ENCODE data around the gene ZMYM2. TPM values are rescaled to one million over a fixed set of nuclear protein-coding genes. Genes with fewer than 3 reads are reported as not detected.

Gene ZMYM2
- total RNA-seq, 4 donors from 2014 or later = 100 to 154 (median 117) TPM

DNA sequence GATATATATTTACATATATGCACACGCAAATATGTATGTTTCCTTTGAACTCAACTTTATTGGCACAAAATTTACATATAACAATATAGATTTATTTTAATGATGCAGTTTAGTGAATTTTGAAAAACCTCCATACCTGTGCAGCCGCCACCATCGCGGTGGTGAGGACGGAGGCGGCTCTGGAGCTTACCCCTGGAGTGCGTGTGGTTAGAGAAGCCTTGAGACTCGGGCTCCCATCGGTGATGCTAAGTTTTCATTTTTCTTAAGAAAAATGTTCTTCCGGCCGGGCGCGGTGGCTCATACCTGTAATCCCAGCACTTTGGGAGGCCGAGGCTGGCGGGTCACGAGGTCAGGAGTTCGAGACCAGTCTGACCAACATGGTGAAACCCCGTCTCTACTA, 170.5 kb downstream of the ZMYM2 start:
- H3K27ac ChIP-seq = no peak overlapping the region
- 79 to 81% methylated on average over 18 of the region's 18 CpGs for WGBS, 2 donors
- H3K27me3 ChIP-seq = no peaks in the 10 kb centered on the region
- TF ChIP-seq, protein P1, sequence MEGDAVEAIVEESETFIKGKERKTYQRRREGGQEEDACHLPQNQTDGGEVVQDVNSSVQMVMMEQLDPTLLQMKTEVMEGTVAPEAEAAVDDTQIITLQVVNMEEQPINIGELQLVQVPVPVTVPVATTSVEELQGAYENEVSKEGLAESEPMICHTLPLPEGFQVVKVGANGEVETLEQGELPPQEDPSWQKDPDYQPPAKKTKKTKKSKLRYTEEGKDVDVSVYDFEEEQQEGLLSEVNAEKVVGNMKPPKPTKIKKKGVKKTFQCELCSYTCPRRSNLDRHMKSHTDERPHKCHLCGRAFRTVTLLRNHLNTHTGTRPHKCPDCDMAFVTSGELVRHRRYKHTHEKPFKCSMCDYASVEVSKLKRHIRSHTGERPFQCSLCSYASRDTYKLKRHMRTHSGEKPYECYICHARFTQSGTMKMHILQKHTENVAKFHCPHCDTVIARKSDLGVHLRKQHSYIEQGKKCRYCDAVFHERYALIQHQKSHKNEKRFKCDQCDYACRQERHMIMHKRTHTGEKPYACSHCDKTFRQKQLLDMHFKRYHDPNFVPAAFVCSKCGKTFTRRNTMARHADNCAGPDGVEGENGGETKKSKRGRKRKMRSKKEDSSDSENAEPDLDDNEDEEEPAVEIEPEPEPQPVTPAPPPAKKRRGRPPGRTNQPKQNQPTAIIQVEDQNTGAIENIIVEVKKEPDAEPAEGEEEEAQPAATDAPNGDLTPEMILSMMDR (IDR thresholded peaks at IDR 0.05) = no peak
- TF ChIP-seq POLR2A (IDR thresholded peaks at IDR 0.05) = no peak
- DNase-seq = no peak
- intact Hi-C loops (cut with DNase I) = no loop called here
- H3K36me3 ChIP-seq = no peaks in the 10 kb centered on the region
- peak overlapping the region in 1 of 3 donors; percentile 35 for H3K4me3 ChIP-seq (replicated peaks in 1 of 3)
- peaks cover 3 to 16% of the 10 kb centered on the region in 2 donors for H3K4me1 ChIP-seq
- H3K9me3 ChIP-seq = no peaks in the 10 kb centered on the region

DNA sequence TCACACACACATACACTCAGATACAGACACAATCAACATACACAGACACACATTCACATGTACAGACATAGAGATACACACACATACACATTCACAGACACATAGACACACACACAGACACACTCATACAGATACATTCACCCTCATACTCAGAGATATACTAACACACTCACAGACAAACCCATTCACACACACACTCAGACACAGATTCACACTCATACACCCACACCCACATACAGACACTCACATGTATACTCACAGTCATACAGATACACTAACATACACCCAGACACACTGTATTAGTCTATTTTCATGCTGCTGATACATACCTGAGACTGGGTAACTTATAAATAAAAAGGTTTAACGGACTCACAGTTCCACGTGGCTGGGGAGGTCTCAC, 171.5 kb downstream of the ZMYM2 start:
- intact Hi-C loops (cut with DNase I) = no loop called here

DNA sequence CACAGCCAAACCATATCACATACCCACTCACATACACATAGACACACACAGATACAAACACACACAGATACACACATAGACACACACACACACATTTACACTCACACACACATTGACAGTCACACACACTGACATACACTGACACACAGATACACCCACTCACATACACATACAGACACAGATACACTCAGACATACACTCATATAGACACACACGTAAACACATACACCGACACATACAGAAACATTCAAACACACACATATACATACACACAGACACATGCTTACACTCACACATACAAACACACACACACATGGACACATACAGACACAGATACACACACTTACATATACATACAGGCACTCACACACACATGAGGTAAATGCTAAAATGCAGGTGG, 172.1 kb downstream of the ZMYM2 start:
- H3K27ac ChIP-seq = peak overlapping the region in 1 of 3 donors; percentile 27
- no peaks in the 10 kb centered on the region for H3K27me3 ChIP-seq
- no peak for DNase-seq
- no peaks in the 10 kb centered on the region for H3K9me3 ChIP-seq
- no peak overlapping the region for H3K4me3 ChIP-seq (replicated peaks in 1 of 3)
- peaks cover 3 to 16% of the 10 kb centered on the region in 2 donors for H3K4me1 ChIP-seq
- TF ChIP-seq POLR2A (IDR thresholded peaks at IDR 0.05) = no peak
- TF ChIP-seq, protein P1 (IDR thresholded peaks at IDR 0.05) = no peak
- intact Hi-C loops (cut with DNase I) = no loop called here
- no peaks in the 10 kb centered on the region for H3K36me3 ChIP-seq
- 95 to 98% methylated on average over 2 of the region's 2 CpGs for WGBS, 2 donors

More for the DNA sequence above, 171.5 kb downstream of the ZMYM2 start:
- Histone ChIP-seq H3K9me3 (no peaks in the 10 kb centered on the region), H3K4me3 (replicated peaks in 1 of 3) (no peak overlapping the region), H3K27me3 (no peaks in the 10 kb centered on the region), H3K4me1 (peaks cover 3 to 16% of the 10 kb centered on the region in 2 donors), H3K27ac (no peak overlapping the region), H3K36me3 (no peaks in the 10 kb centered on the region)
- no peak for DNase-seq
- 88 to 91% methylated on average over 2 of the region's 2 CpGs for WGBS, 2 donors
- TF ChIP-seq POLR2A (IDR thresholded peaks at IDR 0.05) = no peak
- TF ChIP-seq, protein P1 (IDR thresholded peaks at IDR 0.05) = no peak

DNA sequence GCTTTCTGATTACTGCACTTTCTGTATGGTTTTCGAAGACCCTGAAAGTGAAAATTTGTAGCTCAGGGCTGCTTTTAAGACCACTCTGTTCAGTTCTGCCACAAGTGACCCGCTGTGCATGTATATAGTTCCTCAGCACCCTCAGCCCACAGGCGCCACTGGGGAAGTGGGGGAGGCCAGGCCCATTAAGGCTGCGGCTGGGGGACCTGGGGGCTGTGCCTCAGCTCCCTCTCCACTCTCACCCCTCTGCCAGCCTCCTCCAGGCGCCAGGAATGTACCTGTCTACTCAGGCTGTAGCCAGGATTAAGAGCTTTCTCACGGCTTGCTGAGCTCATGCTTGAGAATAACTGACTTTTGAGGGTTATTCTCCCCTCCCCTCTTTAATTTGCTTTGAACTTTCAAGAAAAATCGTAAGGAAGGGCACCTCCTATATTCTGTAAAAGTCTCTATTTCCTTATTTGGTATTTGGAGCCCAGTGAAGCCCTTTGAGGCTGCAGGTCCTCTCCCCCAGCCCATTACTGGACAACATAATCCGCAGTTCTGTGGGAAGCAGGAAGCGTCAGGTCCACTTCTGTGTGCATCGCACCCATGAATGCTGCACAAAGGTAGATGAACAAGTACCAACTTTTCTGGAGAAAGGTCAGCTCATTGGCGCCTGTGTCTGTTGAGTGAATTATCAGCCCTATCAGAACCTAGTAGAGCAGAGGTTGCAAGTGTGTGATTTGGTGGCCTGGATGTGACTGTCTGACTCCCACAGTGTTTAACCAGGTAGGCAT, 172.7 kb downstream of the ZMYM2 start:
- WGBS, 2 donors = 37 to 38% methylated on average over 11 of the region's 11 CpGs
- H3K9me3 ChIP-seq = no peaks in the 10 kb centered on the region
- intact Hi-C loops (cut with DNase I) = no loop called here
- H3K27me3 ChIP-seq = no peaks in the 10 kb centered on the region
- no peak overlapping the region for H3K4me3 ChIP-seq (replicated peaks in 1 of 3)
- H3K4me1 ChIP-seq = peaks cover 3 to 16% of the 10 kb centered on the region in 2 donors
- DNase-seq = peak; percentile 66 to 68
- peak overlapping the region in 2 of 3 donors; percentile 27 to 28 for H3K27ac ChIP-seq
- H3K36me3 ChIP-seq = no peaks in the 10 kb centered on the region
- no peak for TF ChIP-seq POLR2A (IDR thresholded peaks at IDR 0.05)
- TF ChIP-seq, protein P1 (IDR thresholded peaks at IDR 0.05) = no peak

DNA sequence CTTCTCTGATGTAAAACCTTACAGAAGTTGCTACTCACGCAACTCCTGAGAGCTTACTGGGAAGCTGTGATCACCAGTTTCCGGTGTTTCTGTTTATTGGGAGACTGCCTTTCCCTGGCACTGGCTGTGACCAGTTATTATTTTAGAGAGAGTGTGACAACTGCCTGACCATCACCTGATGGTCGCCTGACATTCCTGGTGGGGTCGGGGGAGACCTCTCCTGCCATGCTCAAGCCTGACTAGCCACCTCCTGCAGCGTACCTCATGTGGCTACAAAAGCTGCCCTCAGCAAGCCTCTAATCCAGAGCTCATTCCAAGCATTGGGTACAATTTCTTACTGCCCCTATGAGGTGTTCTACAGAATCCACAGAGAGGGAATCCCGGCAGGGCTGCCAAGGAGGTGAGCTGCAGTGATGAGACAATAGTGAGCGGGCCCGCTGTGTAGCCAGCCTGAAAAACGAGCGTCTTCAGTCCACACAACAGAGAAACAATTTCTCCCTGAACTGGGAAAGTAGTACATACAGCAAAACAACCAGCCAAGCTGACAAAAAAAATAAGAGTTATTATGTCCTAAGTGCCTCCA, 173.6 kb downstream of the ZMYM2 start:
- peak overlapping the region in 1 of 3 donors; percentile 27 for H3K27ac ChIP-seq
- TF ChIP-seq, protein P1 (IDR thresholded peaks at IDR 0.05) = no peak
- TF ChIP-seq POLR2A (IDR thresholded peaks at IDR 0.05) = no peak
- intact Hi-C loops (cut with DNase I) = no loop called here
- DNase-seq = no peak
- H3K36me3 ChIP-seq = no peaks in the 10 kb centered on the region
- H3K4me3 ChIP-seq (replicated peaks in 1 of 3) = no peak overlapping the region
- H3K4me1 ChIP-seq = peaks cover 3 to 16% of the 10 kb centered on the region in 2 donors
- no peaks in the 10 kb centered on the region for H3K27me3 ChIP-seq
- WGBS, 2 donors = 90 to 93% methylated on average over 10 of the region's 10 CpGs
- no peaks in the 10 kb centered on the region for H3K9me3 ChIP-seq

All from thyroid gland (tissue), 4 donors.